HL-60 (cell line): ENCODE results near the gene IFT80.

Experiments used
- DNase-seq, 2 experiments: peaks; one replicate each; pipeline ENCODE4 v3.0.0-alpha.2; 2010 to 2020; ENCODE audit warnings: low read depth in 1 of 2, low spot score in 1 of 2
- H3K27ac ChIP-seq: fragments of 250-450 bp; sonication (Bioruptor Pico); replicated peaks from 2 replicates; pipeline ENCODE4 v1.5.1; 2020; ENCODE audit warnings: mild to moderate bottlenecking, moderate library complexity
- H3K27me3 ChIP-seq: fragments of 250-450 bp; sonication (Bioruptor Pico); 2 replicates; pipeline ENCODE4 v1.5.1; 2021; ENCODE audit warnings: mild to moderate bottlenecking, moderate library complexity; ENCODE audit not compliant: insufficient read depth, poor library complexity, severe bottlenecking
- H3K4me3 ChIP-seq: replicated peaks from 2 replicates; pipeline ENCODE4 v1.5.1; 2011; ENCODE audit warnings: mild to moderate bottlenecking, control low read depth, low read length; ENCODE audit not compliant: insufficient read depth
- CTCF ChIP-seq: IDR thresholded peaks from one replicate; pipeline ENCODE4 v1.5.1; 2011; ENCODE audit warnings: low read length, control low read depth, inconsistent platforms; ENCODE audit not compliant: insufficient read depth
- GABPA ChIP-seq: IDR thresholded peaks from 2 replicates; pipeline ENCODE4 v1.6.1; 2012; ENCODE audit warnings: low read depth
- POLR2AphosphoS5 ChIP-seq: IDR thresholded peaks from 2 replicates; pipeline ENCODE4 v1.6.1; 2012; ENCODE audit warnings: low read depth
- REST ChIP-seq: IDR thresholded peaks from 2 replicates; pipeline ENCODE4 v1.6.1; 2012; ENCODE audit warnings: low read depth; ENCODE audit not compliant: insufficient replicate concordance
- SPI1 ChIP-seq: IDR thresholded peaks from 2 replicates; pipeline ENCODE4 v1.6.1; 2012; ENCODE audit warnings: low read depth, mild to moderate bottlenecking, borderline replicate concordance

IFT80 gene

GRCh38 chr3:160259589-160259988 is 139.4 kb downstream of the IFT80 start:
- Histone ChIP-seq H3K27ac (no peak overlapping the region), H3K4me3 (no peak overlapping the region), H3K27me3 (no peaks in the 10 kb centered on the region)
- DNase-seq, result no peak
- no peak for TF ChIP-seq GABPA
- TF ChIP-seq REST, result no peak
- TF ChIP-seq CTCF, result no peak
- TF ChIP-seq SPI1, result no peak
- TF ChIP-seq POLR2AphosphoS5, result no peak

GRCh38 chr3:160257606-160258005 is 141.4 kb downstream of the IFT80 start:
- H3K27me3 ChIP-seq, result no peaks in the 10 kb centered on the region
- no peak for TF ChIP-seq CTCF
- no peak for TF ChIP-seq GABPA
- no peak for TF ChIP-seq SPI1
- no peak for TF ChIP-seq POLR2AphosphoS5
- no peak for TF ChIP-seq REST
- DNase-seq, result no peak
- no peak overlapping the region for H3K4me3 ChIP-seq
- no peak overlapping the region for H3K27ac ChIP-seq

GRCh38 chr3:160253298-160253697 is 145.7 kb downstream of the IFT80 start:
- no peaks in the 10 kb centered on the region for H3K27me3 ChIP-seq
- H3K27ac ChIP-seq, result no peak overlapping the region
- TF ChIP-seq CTCF (no peak), REST (no peak), POLR2AphosphoS5 (no peak), SPI1 (no peak), GABPA (no peak)
- DNase-seq, result no peak
- H3K4me3 ChIP-seq, result no peak overlapping the region
